ENCODE measurements around the gene MGAT4A.

Gene MGAT4A

GRCh38 chr2:98731041-98731893 lies at the start of gene MGAT4A:
TSS of gene MGAT4A (minus strand) at chr2:98731132. CDS start at chr2:98726332, 4,800 bp downstream.
- peak; percentile 83 for DNase-seq

GRCh38 chr2:98778741-98779483 lies 48.0 kb upstream of the MGAT4A start:
- no peak for DNase-seq

- no peak for DNase-seq
Observed at GRCh38 chr2:98778151-98778550, 47.2 kb upstream of the MGAT4A start.

GRCh38 chr2:98777710-98778109 lies 46.8 kb upstream of the MGAT4A start:
- DNase-seq: no peak

GRCh38 chr2:98777076-98777475 lies 46.1 kb upstream of the MGAT4A start:
- DNase-seq: no peak

- DNase-seq: no peak
Observed at GRCh38 chr2:98776136-98776535, 45.2 kb upstream of the MGAT4A start.

GRCh38 chr2:98775146-98775986 lies 44.4 kb upstream of the MGAT4A start:
- no peak for DNase-seq

GRCh38 chr2:98773907-98774306 lies 43.0 kb upstream of the MGAT4A start:
- DNase-seq: no peak

GRCh38 chr2:98773169-98773568 lies 42.2 kb upstream of the MGAT4A start:
- DNase-seq: no peak

- DNase-seq: no peak
Observed at GRCh38 chr2:98772536-98772935, 41.6 kb upstream of the MGAT4A start.

GRCh38 chr2:98771721-98772524 lies 41.0 kb upstream of the MGAT4A start:
- peak; percentile 80 for DNase-seq

GRCh38 chr2:98771264-98771663 lies 40.3 kb upstream of the MGAT4A start:
- DNase-seq: no peak

GRCh38 chr2:98769784-98770183 lies 38.9 kb upstream of the MGAT4A start:
- no peak for DNase-seq

GRCh38 chr2:98769114-98769476 lies 38.2 kb upstream of the MGAT4A start:
- DNase-seq: no peak

- DNase-seq: no peak
Observed at GRCh38 chr2:98768384-98769113, 37.6 kb upstream of the MGAT4A start.

GRCh38 chr2:98764499-98764898 lies 33.6 kb upstream of the MGAT4A start:
- no peak for DNase-seq

- no peak for DNase-seq
Observed at GRCh38 chr2:98763209-98763951, 32.4 kb upstream of the MGAT4A start.

GRCh38 chr2:98761909-98762308 lies 31.0 kb upstream of the MGAT4A start:
- no peak for DNase-seq

GRCh38 chr2:98761267-98761781 lies 30.4 kb upstream of the MGAT4A start:
- peak; percentile 69 for DNase-seq

- no peak for DNase-seq
Observed at GRCh38 chr2:98759827-98760625, 29.1 kb upstream of the MGAT4A start.
